CD4-positive, alpha-beta T cell treated with Interleukin-17A for 4 hours (primary cell): ENCODE results near the gene AGAP5.

ENCODE experiments used
- DNase-seq: peaks from one replicate; pipeline ENCODE4 v3.0.0-alpha.2; 2020; ENCODE audit warnings: mixed read lengths

AGAP5 gene

DNA sequence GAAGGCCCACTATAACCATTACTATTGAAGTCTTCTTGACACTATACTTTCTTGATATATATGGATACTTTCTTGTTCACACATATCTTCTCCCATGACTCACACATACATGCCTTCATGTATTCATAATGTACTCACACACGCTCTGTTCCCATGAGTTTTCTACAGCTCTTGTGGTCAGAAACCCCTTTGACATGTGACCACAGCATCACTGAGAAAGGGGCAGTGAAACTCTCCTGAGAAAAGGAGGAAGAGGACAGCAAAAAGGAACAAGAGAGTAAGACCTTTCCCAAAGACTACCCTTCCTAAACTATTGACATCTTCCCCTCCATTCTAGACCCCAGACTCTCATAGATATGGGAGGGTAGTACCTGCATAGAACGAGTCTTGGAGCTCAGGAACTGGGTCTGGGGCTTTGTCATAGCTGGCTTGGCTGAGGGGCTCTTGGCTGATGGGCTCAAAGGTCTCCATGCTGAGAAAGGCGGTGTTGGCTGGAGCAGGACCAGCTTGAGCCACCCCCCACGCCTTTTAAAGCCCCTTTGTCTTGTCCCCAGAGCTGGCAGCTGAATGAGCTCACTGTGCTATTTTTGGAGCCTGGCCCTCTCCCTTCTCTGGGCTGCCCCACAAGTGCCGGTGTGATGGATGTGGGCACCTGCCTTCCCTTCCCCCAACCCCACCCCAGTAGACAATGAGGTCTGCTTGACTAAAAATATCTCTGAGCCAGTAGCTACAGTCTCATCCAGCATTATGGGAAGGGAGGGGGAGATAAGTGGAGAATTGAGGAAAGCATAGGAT lies 47.2 kb downstream of the AGAP5 start:
- no peak for DNase-seq

DNA sequence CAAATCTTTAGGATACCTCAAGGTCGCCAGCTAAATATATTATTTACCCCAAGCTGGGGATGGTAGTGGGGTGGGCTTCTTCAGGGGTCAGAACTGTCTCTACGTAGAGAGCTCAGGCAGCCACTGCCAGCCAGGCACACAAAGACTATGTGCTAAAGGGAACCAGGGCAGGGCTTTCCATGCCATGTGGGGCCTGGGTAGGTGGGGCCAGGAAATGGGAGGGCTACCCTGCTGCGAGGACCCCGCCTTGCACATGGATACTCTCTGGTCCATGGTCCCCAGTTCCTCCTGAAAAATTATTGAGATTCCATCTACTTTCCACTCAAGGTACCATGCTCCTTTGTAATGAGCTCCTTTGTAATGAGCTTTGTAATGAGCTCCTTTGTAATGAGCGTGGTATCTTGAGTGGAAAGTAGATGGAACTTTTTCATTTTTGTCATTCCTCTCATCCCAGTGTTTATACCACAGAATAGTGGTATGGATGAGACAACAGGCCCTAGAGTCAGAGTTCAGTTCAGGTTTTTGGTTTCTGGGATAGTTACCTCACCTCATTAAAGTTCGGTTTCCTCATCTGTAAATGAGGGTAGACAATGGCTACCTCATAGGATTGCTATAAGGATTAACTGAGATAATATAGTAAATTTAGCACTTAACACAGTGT lies 47.9 kb downstream of the AGAP5 start:
- no peak for DNase-seq

DNA sequence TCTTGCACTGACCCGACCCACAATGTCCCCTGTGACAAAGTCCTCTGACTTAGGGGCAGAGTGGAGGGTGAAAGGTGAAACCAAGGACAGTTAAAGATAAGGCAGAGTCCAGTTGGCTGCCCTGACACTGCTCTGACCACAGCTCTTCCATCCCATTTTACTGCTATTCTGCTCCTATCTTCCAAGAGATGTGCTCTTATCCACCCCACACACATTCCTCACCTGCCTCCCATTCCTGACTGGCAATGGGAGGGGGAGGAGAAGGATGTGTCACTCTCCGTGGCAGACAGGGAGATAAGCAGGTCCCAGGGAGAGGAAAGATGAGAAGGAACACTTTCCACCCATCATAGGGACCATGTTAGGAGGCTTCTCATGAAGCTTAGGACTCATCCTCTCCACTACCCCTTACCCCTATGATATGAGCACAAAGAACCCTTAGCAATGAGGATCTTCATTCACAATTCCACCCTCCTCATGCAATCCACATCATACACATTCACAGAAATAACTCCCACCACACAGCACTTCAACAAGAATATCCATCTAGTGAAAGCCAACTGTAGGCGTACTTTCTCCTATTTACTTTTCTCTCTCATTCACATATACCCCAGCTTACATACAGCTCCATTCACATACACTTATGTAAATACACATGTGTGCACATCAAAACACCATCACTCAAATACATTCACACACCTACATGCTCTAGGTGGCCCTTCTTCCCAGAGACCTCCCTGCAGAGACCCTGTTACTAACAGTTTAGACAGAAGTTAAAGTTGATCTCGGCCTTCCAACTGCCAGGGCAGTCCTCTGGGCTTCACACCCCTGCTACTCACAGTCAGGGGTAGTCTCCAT lies 48.7 kb downstream of the AGAP5 start:
- no peak for DNase-seq

DNA sequence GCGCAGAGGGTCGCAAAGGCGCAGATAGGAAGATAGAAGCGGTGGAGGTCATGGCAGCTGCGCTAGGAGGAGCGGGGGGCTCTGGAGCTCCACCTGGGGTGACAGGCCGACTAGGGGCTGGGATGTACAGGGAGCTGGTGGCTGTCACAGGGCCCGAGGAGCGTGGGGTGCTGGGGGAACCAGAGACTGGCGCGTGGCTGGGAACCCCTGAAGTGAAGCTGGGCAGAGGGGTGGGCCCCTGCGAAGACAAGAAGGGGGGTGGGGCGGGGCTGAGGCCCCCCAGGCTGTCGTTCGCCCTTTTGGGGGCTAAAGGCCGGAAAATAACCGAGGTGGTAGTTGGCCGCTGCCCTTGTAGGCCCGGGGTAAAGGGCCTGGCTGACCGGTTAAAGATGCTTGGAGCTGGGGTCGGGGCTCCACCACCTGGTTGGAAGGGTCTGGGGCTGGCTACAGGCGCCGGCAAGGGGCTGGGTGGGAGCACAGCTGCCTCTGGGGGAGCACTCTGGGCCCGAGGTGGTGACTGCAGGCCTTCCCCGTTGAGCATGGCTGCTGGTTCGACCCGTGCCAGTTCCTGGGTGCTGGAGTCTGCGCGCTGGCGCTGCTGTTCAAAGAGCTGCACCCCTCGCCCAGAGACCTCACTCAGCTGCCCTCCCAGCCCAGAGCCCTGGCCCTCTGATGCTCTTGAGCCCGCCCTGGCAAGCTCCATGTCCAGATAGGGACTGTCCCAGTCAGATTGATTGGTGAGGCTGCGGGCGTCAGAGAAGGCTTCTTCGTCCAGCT lies 49.8 kb downstream of the AGAP5 start:
- DNase-seq: no peak

DNA sequence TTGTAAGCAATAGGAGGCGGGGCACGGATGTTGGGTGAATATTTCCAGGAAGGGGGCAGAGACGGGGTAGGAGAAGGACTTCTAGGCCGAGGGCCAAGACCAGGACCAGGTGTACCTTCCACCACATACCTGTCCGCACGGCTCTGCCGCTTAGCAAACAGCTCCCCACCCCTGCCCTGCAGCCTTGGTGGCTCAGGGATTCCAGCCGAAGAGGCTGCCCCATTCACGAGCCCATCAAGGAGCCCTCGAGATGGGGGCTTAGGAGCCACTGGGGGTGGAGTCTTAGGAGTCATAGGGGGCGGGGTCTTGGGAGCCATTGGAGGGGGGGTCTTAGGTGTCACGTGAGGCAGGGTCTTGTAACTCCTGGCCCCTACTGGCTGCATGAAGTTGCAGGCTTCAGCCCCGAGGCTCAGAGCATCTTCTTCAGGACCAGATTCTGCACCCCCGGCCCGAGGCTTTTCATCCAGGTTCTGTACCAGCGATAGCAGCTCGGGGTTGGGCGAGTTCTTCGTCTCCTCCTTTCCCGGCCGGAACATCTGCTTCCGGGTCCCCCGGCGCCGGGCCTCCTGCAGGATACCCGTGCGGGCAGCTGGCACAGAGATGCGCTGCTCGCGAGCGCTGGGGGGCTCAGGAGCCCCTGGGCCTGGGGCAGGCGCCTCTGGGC lies 50.6 kb downstream of the AGAP5 start:
- DNase-seq: peak; percentile 44

DNA sequence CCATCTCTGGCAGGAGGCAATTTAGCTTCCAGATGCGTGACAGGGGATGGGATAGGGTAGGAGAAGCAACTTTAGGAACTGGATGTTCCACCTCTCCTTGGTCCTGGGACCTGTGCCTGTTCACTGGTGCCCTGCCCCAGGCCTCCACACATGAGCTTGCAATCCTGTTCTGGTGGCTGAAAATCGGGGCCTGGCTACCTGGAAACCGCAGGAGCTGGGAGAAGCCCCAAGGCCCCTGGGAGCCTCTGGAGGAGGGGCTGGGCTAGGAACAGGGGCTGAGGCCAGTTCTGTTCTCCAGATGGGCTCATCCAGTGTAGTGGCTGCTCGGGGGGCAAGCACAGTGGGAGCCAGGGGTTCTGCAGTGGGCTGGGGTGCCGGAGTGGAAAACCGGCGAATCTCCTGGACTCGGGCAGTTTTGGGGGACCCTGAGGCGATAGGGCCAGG lies 51.3 kb downstream of the AGAP5 start:
- no peak for DNase-seq

DNA sequence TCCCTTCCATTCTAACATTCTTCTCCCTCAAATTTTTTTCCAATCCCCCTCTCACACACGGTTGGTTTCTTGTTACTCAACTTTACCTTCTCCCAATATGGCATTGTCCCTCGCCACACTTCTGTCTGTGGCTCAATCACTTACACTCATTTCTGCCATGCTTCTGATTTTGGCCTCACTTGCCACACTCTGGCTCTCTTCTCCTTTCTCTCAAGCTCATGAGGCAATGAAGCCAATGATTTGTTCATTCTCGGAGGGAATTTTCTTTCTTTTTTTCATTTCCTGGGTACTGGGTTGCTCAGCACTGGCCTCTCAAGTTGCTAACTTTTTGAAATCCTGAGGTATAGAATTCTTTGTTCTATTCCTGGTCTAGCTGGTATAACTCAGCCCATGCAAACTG lies 52.7 kb downstream of the AGAP5 start:
- no peak for DNase-seq

DNA sequence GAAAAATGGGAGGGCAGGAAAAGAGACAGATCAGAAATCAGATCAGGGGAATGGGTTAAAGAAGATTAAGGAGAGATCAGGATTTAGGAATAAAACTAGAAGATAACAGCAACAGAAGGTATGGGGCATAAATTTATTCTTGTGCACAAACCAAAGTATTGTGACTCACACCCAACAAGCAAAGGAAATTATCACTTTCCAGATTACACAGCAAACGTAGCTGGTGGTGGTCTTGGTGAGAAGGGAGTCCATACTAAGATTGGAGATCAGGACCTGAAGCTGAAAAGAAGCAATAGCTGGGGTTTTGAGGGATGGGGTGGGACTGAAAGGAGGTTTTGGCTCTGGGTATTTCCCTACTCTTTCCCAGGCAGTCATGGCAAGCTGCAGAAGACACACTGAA lies 53.1 kb downstream of the AGAP5 start:
- no peak for DNase-seq

DNA sequence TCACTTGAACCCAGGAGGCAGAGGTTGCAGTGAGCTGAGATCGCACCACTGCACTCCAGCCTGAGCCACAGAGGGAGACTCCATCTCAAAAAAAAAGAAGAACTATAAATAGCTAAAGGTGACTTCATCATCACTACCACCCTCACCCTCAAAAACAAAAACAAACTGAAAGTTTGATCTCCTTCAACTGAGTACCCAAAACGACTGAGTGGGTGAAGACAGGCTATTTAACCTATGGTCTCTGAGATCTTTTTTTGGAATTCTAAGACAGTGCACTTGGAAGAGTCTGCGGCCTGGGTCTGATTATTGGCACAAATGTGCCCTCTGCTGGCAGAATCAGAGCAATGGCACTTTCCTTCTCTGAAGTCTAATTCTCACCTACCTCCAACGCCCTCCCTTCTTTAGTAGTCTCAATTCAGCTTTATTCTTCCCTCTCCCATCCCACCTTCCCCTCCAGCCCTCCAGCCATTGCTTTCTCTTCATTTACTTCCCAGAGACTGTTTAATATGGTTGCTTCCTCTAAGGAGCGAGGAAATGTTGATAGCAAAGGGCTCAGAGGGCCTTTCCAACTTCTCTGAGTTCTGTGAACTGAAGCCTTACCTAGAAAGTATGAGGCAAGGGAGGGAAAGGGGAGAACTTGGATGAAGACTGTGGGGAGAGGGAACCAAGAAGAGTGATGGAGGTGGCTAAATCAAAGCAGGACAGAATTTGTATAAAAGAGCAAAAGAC lies 53.7 kb downstream of the AGAP5 start:
- DNase-seq: peak; percentile 70

DNA sequence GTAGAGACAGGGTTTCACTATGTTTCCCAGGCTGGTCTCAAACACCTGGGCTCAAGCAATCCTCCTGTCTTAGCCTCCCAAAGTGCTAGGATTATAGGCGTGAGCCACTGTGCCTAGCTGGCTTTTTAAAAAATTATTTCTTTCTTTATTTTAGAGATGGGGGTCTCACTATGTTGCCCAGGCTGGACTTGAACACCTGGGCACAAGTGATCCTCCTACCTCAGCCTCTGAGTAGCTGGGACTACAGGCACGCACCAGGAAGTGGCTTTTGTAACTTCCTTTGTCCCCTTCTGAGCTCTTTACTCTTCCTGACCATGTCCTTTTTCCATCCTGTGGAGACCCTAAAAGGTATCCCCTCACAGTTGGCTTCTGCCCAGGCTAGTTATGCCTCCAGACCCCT lies 54.5 kb downstream of the AGAP5 start:
- DNase-seq: no peak

DNA sequence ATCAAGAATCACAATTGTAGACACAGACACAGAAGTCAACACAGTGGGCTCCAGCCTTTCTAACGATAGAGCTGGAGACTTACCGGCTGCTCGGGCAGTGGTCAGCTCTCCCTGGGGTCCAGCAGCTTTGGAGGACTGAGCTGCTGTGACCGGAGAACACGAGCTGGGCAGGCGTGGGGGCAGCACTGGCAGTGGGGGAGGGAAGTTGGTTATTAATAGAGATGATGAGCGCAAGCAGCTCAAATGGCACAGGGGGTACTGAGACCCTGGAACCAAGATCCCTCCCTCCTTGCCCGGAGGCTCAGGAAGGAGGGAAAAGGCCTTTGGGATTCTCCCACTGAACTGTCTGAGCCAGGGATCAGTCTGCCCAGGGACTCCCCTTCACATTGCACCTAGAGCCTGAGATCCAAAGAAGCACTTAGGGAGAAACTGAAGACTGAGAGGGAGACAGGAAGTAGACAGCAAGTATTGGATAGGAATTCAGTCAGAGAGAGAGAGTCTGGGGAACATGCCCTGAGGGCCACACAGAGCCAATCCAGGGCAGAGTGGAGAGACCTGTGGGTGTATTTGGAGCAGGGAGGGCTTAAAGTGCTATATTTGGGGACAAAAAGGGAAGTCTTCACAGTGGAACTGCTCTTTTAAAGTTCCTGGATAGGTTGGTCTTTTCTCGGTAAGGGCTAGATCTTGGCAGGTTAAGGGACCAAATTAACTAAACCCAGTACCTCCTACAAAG lies 56.4 kb downstream of the AGAP5 start, which contains the start of gene MYOZ1:
TSS of gene MYOZ1 (minus strand) at position 147 of the 733 bp plus-strand sequence. CDS start 1,457 bp downstream, outside the sequence.
- DNase-seq: no peak

DNA sequence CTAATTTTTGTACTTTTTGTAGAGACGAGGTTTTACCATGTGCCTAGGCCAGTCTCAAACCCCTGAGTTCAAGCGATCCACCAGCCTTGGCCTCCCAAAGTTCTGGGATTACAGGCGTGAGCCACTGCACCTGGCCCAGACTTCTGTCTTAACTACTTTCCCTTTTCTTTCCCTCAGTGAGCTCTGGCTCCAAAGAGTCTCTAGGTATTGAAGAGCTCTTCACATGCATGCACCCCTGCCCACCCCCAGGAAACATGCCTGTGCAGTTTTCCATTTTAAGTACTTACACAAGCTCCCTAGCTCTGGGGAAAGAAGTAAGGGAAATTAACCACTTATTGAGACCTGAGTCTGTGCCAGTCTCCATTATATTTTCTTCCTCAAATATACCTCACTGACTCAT lies 58.6 kb downstream of the AGAP5 start:
- DNase-seq: no peak

DNA sequence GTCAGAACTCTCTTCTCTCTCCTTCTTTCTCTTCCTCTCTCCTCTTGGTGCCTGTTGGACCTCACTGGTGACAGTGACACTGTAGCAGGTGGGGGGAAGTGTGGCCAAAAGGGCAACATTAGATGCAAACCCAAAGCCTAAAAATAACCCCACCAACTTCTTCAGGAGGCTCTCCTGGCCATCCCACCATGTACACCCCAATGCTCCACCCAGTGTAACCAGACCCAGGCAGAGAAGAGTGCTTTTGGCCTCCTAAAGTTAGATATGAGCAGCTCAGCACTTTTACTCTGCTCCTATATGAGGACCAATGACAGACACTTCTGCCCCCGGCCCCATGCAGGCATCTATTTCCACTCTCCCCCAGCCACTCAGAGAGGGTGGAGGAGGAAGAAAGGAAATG lies 62.1 kb downstream of the AGAP5 start:
- no peak for DNase-seq

DNA sequence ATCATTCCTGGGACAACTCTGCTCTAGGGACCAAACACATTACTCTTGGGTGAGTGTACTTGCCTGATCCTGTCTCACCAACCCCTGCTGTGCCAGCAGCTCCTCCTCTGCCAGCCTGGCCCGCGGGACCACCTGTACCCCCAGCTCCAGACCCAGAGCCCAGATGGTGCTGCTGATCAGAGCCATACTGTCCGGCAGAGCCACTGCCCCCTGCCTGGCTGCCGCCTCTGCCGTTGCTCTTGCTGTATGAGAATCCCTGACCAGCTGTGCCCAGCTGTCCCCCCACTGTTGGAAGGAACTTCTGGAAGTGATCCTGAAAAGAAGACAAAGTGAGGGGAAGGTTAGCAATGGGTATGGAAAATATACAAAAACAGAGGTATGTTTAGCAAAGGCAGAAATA lies 63.5 kb downstream of the AGAP5 start:
- no peak for DNase-seq

DNA sequence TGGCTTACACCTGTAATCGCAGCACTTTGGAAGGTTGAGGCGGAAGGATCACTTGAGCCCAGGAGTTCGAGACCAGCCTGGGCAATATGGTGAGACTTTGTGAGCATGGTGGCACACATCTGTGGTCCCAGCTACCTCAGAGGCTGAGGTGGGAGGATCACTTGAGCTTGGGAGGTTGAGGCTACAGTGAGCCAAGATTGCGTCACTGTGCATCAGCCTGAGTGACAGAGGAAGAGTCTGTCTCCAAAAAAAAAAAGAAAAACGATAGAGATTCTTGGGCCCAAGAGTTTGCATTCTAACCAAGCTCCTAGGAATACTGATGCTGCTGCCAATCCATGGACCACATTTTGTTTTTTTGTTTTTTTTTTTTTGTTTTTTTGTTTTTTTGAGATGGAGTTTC lies 68.7 kb downstream of the AGAP5 start:
- DNase-seq: no peak

DNA sequence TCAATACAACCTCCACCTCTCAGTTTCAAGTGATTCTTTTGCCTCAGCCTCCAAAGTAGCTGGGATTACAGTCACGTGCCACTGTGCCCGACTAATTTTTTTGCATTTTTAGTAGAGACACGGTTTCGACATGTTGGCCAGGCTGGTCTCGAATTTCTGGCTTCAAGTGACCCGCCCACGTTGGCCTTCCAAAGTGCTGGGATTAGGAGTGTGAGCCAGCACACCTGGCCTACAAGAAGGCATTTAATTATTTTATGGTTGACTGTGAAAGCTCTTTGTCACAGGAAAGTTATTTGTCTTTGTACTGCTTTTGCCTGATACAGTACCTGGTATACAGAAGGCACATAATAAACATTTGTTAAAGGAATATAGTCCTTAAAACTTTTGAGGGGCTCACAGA lies 69.5 kb downstream of the AGAP5 start:
- DNase-seq: no peak

DNA sequence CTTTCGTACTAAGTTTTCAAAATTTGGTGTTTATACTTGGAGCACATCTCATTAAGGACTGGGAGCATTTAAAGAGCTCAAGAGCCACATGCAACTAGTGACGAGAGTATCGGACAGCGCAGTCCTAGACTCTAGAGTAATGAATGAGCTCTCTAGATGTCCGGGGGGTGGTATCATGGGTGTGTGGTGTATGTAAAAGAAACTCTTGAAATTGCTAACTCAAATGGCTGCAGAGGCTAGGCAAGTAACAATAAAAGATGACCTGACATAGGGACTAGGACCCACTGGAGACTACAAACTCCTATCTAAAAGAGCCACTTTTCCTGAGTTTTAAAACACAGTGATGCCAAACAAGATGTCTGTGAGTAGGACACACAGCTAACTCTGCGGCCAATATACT lies 70.6 kb downstream of the AGAP5 start:
- DNase-seq: no peak

DNA sequence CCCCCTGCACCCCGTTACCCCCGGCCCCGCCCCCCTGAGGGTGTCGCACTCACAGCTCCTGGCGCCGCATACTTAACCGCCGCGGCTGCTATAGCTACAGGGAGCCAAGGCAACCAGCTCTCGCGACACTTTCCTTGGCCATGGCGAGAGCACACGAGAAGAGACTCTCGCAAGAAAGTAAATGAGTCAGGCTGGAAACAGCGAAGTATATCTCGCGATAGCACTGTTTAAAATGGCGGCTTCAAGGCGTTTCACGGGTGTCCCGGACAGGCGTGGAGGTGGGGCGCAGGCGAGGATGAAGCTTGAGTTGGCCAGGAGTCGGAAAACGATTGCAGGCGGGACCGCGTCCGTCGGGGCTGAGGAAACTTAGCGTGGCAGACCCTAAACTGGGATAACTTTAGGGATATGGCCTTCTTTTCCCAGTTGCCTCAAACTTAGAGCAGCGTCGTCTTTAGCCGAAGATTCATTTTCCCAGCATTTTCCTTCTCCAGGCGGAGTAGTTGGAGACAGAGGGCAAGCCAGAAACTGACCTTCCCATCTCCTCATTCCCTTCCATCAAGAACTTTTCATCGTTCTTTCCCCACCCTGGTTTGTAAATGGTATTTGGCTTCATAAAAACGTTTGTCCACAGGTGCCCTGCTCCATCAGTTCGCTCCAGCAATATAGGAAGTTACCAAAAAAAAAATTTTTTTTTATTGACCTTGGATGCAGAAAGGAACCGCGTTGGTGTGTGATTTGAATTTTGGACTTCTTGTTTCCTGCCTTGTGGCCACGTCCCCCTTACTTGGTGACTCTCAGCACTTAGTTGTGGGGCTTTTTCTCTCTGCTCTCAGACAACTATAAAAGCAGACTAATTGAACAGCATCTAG lies 71.8 kb downstream of the AGAP5 start:
- DNase-seq: peak; percentile 92
